Measurements from ENCODE around the gene PRKG2.

DNA sequence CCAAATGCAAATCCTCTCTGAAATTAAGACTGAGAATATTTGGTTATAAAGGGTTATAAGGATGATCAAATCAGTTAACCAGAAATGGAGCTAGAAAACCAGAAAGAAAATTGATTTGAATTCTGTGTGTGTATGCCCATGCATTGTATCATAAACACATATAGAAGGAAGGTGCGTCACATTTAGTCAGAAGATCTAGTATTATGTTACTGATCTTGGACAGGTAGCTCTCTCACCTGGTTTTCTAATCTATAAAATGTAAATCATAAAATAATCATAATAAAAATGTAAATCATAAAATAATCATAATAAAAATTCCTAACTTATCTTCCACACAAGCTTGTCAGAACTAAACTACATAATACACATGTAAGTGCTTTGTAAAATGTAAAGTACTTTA is 105.7 kb downstream of the PRKG2 start:
- no peak for TF ChIP-seq BHLHE40 (IDR thresholded peaks at IDR 0.05; ENCODE audit: low read depth, low read length)
- TF ChIP-seq, protein P1, sequence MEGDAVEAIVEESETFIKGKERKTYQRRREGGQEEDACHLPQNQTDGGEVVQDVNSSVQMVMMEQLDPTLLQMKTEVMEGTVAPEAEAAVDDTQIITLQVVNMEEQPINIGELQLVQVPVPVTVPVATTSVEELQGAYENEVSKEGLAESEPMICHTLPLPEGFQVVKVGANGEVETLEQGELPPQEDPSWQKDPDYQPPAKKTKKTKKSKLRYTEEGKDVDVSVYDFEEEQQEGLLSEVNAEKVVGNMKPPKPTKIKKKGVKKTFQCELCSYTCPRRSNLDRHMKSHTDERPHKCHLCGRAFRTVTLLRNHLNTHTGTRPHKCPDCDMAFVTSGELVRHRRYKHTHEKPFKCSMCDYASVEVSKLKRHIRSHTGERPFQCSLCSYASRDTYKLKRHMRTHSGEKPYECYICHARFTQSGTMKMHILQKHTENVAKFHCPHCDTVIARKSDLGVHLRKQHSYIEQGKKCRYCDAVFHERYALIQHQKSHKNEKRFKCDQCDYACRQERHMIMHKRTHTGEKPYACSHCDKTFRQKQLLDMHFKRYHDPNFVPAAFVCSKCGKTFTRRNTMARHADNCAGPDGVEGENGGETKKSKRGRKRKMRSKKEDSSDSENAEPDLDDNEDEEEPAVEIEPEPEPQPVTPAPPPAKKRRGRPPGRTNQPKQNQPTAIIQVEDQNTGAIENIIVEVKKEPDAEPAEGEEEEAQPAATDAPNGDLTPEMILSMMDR (IDR thresholded peaks at IDR 0.05) = no peak
